ENCODE measurements around the gene WWC2.

Gene WWC2

DNA sequence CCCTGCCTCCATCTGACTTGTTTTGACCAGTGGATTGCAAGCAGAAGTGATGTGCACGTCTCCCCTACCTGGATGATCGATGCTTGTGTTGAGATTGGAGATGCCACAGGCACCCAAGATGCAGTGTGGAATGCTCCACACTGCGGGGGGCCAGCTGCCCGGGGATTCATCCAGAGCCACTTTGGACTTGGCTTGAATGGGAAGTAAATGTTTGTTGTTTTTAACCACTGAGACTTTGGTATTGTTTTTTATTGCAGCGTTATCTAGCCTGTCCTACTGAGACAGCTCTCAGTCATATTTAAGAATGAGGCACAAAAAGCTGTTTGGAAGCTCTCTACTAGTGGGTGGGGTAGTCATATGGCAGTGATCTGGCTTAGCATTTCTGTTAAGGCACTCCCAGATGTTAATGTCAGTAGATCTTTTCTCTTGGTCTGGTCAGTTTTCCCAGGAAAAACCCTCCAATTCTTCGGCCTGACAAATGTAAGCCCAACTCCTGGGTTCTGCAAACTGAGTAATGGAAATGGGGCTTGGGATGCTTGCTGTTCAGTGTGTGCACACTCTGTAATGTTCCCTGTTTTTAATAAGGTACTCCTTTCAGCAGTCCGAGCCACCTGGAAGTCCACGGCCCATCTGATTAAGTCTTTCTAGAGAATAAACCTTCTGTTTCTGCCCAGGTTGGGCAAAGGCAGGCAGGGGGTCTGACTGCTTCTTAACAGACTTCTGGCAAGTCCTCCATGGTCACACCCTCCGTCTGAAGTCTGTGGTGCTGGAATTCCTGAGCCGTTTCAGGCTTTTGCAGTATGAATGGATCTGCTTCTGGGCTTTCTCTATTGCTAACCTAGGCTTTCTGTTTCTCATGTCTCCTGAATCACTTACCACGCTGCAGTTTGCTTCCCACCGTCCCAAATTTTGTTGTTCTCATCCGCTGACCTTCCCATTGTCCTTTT, 74.8 kb downstream of the WWC2 start:
- 50% methylated on average over 11 of the region's 13 CpGs for WGBS
- peak overlapping the region; percentile 50 for H4K91ac ChIP-seq (ENCODE audit: low read length)
- H3K18ac ChIP-seq (ENCODE audit: low read depth in 1 of 2, low read length in 2 of 2): peak overlapping the region in 1 of 2 experiments; percentile 55
- H3K23ac ChIP-seq (ENCODE audit: low read length in 2 of 2): no peak overlapping the region
- peak overlapping the region in 1 of 2 experiments; percentile 66 for H3K4me3 ChIP-seq (ENCODE audit: insufficient read depth in 1 of 2, low read depth in 1 of 2, low read length in 2 of 2)
- no peaks in the 10 kb centered on the region for H3K9me3 ChIP-seq (ENCODE audit: control insufficient read depth, low read length)
- no peak overlapping the region for H3K4ac ChIP-seq (ENCODE audit: low read depth in 1 of 2, low read length in 2 of 2)
- H3K4me1 ChIP-seq (ENCODE audit: control insufficient read depth, insufficient read depth, low read depth, low read length): peaks cover 17% of the 10 kb centered on the region
- H3K4me2 ChIP-seq (ENCODE audit: low read length, poor library complexity, severe bottlenecking): no peak overlapping the region
- no peak overlapping the region for H2AK5ac ChIP-seq (ENCODE audit: low read length, severe bottlenecking)
- H3K27me3 ChIP-seq (ENCODE audit: control insufficient read depth in 1 of 2, insufficient read depth in 1 of 2, low read length in 2 of 2): no peaks in the 10 kb centered on the region
- H3K36me3 ChIP-seq (ENCODE audit: control insufficient read depth in 1 of 2, insufficient read depth in 2 of 2, low read depth in 1 of 2, low read length in 2 of 2): no peaks in the 10 kb centered on the region
- H4K8ac ChIP-seq (ENCODE audit: low read length): peak overlapping the region; percentile 54
- DNase-seq: peak; percentile 40
- H3K14ac ChIP-seq (ENCODE audit: low read length in 2 of 2): no peak overlapping the region
- no peak overlapping the region for H2BK120ac ChIP-seq (ENCODE audit: low read depth, low read length)
- H2AFZ ChIP-seq (ENCODE audit: low read depth, low read length): no peak overlapping the region
- peak overlapping the region; percentile 65 for H3K27ac ChIP-seq (ENCODE audit: low read length, poor library complexity, severe bottlenecking)
- no peak overlapping the region for H2BK15ac ChIP-seq (ENCODE audit: low read depth, poor library complexity, severe bottlenecking)
- peaks cover 5% of the 10 kb centered on the region for H3K79me1 ChIP-seq (replicated peaks; ENCODE audit: low read length, poor library complexity, severe bottlenecking)
- no peak overlapping the region for H2BK5ac ChIP-seq (ENCODE audit: low read depth, low read length, poor library complexity, severe bottlenecking)
- H3K9ac ChIP-seq (ENCODE audit: low read length): peak overlapping the region; percentile 12
- H2BK12ac ChIP-seq (ENCODE audit: low read length in 2 of 2): peak overlapping the region in 1 of 2 experiments; percentile 56

DNA sequence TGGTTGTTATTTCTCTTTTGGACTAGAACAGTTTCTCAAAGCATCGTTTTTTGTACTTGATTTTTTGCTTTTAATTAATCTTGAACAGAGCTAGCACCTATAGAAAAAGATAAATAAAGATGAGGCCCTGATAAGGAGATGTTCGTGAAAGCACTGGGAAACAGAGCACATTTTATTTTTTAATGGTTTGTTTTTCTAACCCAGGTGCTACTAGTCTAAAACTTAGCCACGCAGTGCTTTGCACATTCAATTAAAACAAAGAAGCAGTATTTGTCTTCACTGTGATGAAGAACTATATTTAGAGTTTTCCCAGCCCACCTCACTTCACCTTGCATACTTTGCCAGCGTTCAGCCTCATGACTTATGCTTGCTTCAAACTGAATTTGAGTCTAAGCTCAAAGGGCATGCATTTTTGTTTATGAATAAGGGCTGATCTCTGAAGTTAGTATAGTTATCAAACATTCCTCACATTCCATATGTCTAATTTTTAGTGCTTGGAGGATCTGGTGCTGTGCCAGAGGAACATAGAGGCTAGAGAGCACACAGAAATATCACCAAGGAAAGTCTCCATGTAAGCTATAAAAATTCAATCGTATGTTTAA, 76.7 kb downstream of the WWC2 start:
- Histone ChIP-seq H3K36me3 (ENCODE audit: control insufficient read depth in 1 of 2, insufficient read depth in 2 of 2, low read depth in 1 of 2, low read length in 2 of 2) (no peaks in the 10 kb centered on the region), H2BK5ac (ENCODE audit: low read depth, low read length, poor library complexity, severe bottlenecking) (no peak overlapping the region), H2BK15ac (ENCODE audit: low read depth, poor library complexity, severe bottlenecking) (no peak overlapping the region), H3K9ac (ENCODE audit: low read length) (no peak overlapping the region), H3K79me1 (replicated peaks; ENCODE audit: low read length, poor library complexity, severe bottlenecking) (peaks cover 6% of the 10 kb centered on the region), H3K18ac (ENCODE audit: low read depth in 1 of 2, low read length in 2 of 2) (no peak overlapping the region), H2BK12ac (ENCODE audit: low read length in 2 of 2) (no peak overlapping the region), H2AFZ (ENCODE audit: low read depth, low read length) (no peak overlapping the region), H3K4ac (ENCODE audit: low read depth in 1 of 2, low read length in 2 of 2) (no peak overlapping the region), H2AK5ac (ENCODE audit: low read length, severe bottlenecking) (no peak overlapping the region), H2BK120ac (ENCODE audit: low read depth, low read length) (no peak overlapping the region), H3K4me2 (ENCODE audit: low read length, poor library complexity, severe bottlenecking) (no peak overlapping the region), H3K9me3 (ENCODE audit: control insufficient read depth, low read length) (no peaks in the 10 kb centered on the region), H3K23ac (ENCODE audit: low read length in 2 of 2) (no peak overlapping the region), H3K27me3 (ENCODE audit: control insufficient read depth in 1 of 2, insufficient read depth in 1 of 2, low read length in 2 of 2) (no peaks in the 10 kb centered on the region), H3K14ac (ENCODE audit: low read length in 2 of 2) (no peak overlapping the region), H4K91ac (ENCODE audit: low read length) (no peak overlapping the region), H3K27ac (ENCODE audit: low read length, poor library complexity, severe bottlenecking) (peak overlapping the region; percentile 3), H3K4me1 (ENCODE audit: control insufficient read depth, insufficient read depth, low read depth, low read length) (peaks cover 13% of the 10 kb centered on the region), H3K4me3 (ENCODE audit: insufficient read depth in 1 of 2, low read depth in 1 of 2, low read length in 2 of 2) (no peak overlapping the region), H4K8ac (ENCODE audit: low read length) (no peak overlapping the region)
- WGBS: 87% methylated on average over 2 of the region's 5 CpGs
- no peak for DNase-seq

DNA sequence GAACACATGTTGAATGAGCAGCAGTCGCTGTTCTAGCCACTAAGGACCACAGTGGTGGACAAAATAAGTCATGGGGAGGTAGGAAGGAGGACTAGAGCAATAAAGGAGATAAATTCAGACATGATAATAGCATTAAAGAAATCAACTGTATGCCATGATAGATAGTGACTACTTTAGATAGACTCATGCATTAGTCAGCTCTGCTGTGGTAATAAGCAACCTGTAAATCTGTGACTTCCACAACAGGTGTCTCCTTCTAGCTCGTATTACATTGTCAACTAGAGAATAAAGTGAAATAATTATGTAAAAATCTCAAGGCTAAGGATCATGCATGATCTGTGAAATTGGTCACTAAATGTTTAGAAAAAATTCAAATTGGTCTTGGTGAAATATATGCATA, 77.9 kb downstream of the WWC2 start:
- peaks cover 6% of the 10 kb centered on the region for H3K79me1 ChIP-seq (replicated peaks; ENCODE audit: low read length, poor library complexity, severe bottlenecking)
- no peak overlapping the region for H2AK5ac ChIP-seq (ENCODE audit: low read length, severe bottlenecking)
- no peaks in the 10 kb centered on the region for H3K27me3 ChIP-seq (ENCODE audit: control insufficient read depth in 1 of 2, insufficient read depth in 1 of 2, low read length in 2 of 2)
- H2BK120ac ChIP-seq (ENCODE audit: low read depth, low read length): no peak overlapping the region
- no peak overlapping the region for H3K4ac ChIP-seq (ENCODE audit: low read depth in 1 of 2, low read length in 2 of 2)
- H3K9me3 ChIP-seq (ENCODE audit: control insufficient read depth, low read length): no peaks in the 10 kb centered on the region
- 100% methylated on average over 1 of the region's 2 CpGs for WGBS
- H2BK12ac ChIP-seq (ENCODE audit: low read length in 2 of 2): no peak overlapping the region
- H3K27ac ChIP-seq (ENCODE audit: low read length, poor library complexity, severe bottlenecking): no peak overlapping the region
- no peak overlapping the region for H3K14ac ChIP-seq (ENCODE audit: low read length in 2 of 2)
- no peak overlapping the region for H3K4me3 ChIP-seq (ENCODE audit: insufficient read depth in 1 of 2, low read depth in 1 of 2, low read length in 2 of 2)
- no peak overlapping the region for H3K23ac ChIP-seq (ENCODE audit: low read length in 2 of 2)
- no peak for DNase-seq
- H2AFZ ChIP-seq (ENCODE audit: low read depth, low read length): no peak overlapping the region
- no peak overlapping the region for H4K91ac ChIP-seq (ENCODE audit: low read length)
- H3K18ac ChIP-seq (ENCODE audit: low read depth in 1 of 2, low read length in 2 of 2): no peak overlapping the region
- no peak overlapping the region for H3K9ac ChIP-seq (ENCODE audit: low read length)
- H2BK15ac ChIP-seq (ENCODE audit: low read depth, poor library complexity, severe bottlenecking): no peak overlapping the region
- no peak overlapping the region for H4K8ac ChIP-seq (ENCODE audit: low read length)
- no peak overlapping the region for H2BK5ac ChIP-seq (ENCODE audit: low read depth, low read length, poor library complexity, severe bottlenecking)
- no peaks in the 10 kb centered on the region for H3K36me3 ChIP-seq (ENCODE audit: control insufficient read depth in 1 of 2, insufficient read depth in 2 of 2, low read depth in 1 of 2, low read length in 2 of 2)
- H3K4me1 ChIP-seq (ENCODE audit: control insufficient read depth, insufficient read depth, low read depth, low read length): peaks cover 13% of the 10 kb centered on the region
- no peak overlapping the region for H3K4me2 ChIP-seq (ENCODE audit: low read length, poor library complexity, severe bottlenecking)

DNA sequence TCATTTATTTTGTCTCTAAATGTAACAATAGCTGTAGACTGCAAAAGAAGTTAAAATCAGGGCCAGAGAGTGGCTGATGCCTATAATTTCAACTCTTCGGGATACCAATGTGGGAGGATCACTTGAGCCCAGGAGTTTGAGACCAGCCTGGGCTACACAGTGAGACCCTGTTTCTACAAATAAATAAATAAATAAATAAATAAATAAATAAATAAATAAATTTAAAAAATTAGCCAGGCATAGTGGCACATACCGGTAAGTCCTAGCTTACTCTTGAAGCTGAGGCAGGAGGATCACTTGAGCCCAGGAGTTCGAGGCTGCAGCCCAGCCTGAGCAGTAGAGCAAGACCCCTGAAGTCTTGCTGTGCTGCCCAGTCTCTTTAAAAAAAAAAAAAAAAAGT, 79.1 kb downstream of the WWC2 start:
- no peaks in the 10 kb centered on the region for H3K27me3 ChIP-seq (ENCODE audit: control insufficient read depth in 1 of 2, insufficient read depth in 1 of 2, low read length in 2 of 2)
- no peak overlapping the region for H2BK12ac ChIP-seq (ENCODE audit: low read length in 2 of 2)
- peaks cover 13% of the 10 kb centered on the region for H3K4me1 ChIP-seq (ENCODE audit: control insufficient read depth, insufficient read depth, low read depth, low read length)
- peaks cover 7% of the 10 kb centered on the region for H3K79me1 ChIP-seq (replicated peaks; ENCODE audit: low read length, poor library complexity, severe bottlenecking)
- H3K14ac ChIP-seq (ENCODE audit: low read length in 2 of 2): no peak overlapping the region
- no peak overlapping the region for H3K27ac ChIP-seq (ENCODE audit: low read length, poor library complexity, severe bottlenecking)
- no peak overlapping the region for H4K8ac ChIP-seq (ENCODE audit: low read length)
- H2BK120ac ChIP-seq (ENCODE audit: low read depth, low read length): no peak overlapping the region
- no peak overlapping the region for H3K4me3 ChIP-seq (ENCODE audit: insufficient read depth in 1 of 2, low read depth in 1 of 2, low read length in 2 of 2)
- no peak overlapping the region for H2AFZ ChIP-seq (ENCODE audit: low read depth, low read length)
- H2BK5ac ChIP-seq (ENCODE audit: low read depth, low read length, poor library complexity, severe bottlenecking): no peak overlapping the region
- no peak overlapping the region for H3K9ac ChIP-seq (ENCODE audit: low read length)
- no peak overlapping the region for H3K18ac ChIP-seq (ENCODE audit: low read depth in 1 of 2, low read length in 2 of 2)
- no peak overlapping the region for H2AK5ac ChIP-seq (ENCODE audit: low read length, severe bottlenecking)
- DNase-seq: no peak
- no peak overlapping the region for H3K4ac ChIP-seq (ENCODE audit: low read depth in 1 of 2, low read length in 2 of 2)
- WGBS: 50% methylated on average over 2 of the region's 3 CpGs
- no peaks in the 10 kb centered on the region for H3K9me3 ChIP-seq (ENCODE audit: control insufficient read depth, low read length)
- no peak overlapping the region for H3K23ac ChIP-seq (ENCODE audit: low read length in 2 of 2)
- H3K36me3 ChIP-seq (ENCODE audit: control insufficient read depth in 1 of 2, insufficient read depth in 2 of 2, low read depth in 1 of 2, low read length in 2 of 2): no peaks in the 10 kb centered on the region
- no peak overlapping the region for H3K4me2 ChIP-seq (ENCODE audit: low read length, poor library complexity, severe bottlenecking)
- no peak overlapping the region for H2BK15ac ChIP-seq (ENCODE audit: low read depth, poor library complexity, severe bottlenecking)
- H4K91ac ChIP-seq (ENCODE audit: low read length): no peak overlapping the region

Data from mesenchymal stem cell (in vitro differentiated cells and primary cell).